ENCODE data around the gene CAMK1. TPM values are rescaled to one million over a fixed set of nuclear protein-coding genes. Genes with fewer than 3 reads are reported as not detected.

CAMK1 gene
- total RNA-seq, 2 experiments from 2014 or later = 0.74 to 1.1 TPM

DNA sequence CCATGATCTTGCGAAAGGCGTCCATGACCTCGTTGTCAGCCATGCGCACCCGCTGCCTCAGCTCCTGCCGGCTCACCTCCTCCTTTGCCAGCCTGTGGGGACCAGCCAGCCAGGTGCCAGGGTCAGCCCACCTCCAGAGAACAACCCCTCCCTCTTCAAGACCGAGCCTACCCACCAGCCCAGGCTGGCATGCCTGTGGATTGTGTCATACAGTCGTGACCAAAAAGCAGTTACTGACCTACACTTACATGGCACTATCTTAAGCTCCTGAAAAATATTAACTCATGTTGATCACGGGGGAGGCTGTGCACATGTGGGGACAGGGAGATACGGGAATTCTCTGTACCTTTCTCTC, 10.7 kb upstream of the CAMK1 start:
- Histone ChIP-seq H3K27me3 (ENCODE audit: control insufficient read depth in 1 of 2, insufficient read depth in 2 of 2, low read length in 2 of 2) (no peaks in the 10 kb centered on the region), H3K9me3 (ENCODE audit: control insufficient read depth in 1 of 2, insufficient read depth in 1 of 2, low read length in 2 of 2) (no peaks in the 10 kb centered on the region), H3K36me3 (ENCODE audit: insufficient read depth, low read length) (peaks cover 44% of the 10 kb centered on the region), H3K4me1 (ENCODE audit: insufficient read depth, low read length) (peaks cover 50% of the 10 kb centered on the region), H3K27ac (ENCODE audit: low read depth in 1 of 2, low read length in 2 of 2) (peak overlapping the region; percentile 42 to 49), H3K4me3 (ENCODE audit: low read length) (no peak overlapping the region)
- peaks cover 55% of the 10 kb centered on the region for H3K4me1 Mint-ChIP-seq (ENCODE audit: low read depth)
- peak overlapping the region; percentile 65 for H3K27ac Mint-ChIP-seq
- H3K9me3 Mint-ChIP-seq = no peaks in the 10 kb centered on the region
- TF ChIP-seq, protein P1, sequence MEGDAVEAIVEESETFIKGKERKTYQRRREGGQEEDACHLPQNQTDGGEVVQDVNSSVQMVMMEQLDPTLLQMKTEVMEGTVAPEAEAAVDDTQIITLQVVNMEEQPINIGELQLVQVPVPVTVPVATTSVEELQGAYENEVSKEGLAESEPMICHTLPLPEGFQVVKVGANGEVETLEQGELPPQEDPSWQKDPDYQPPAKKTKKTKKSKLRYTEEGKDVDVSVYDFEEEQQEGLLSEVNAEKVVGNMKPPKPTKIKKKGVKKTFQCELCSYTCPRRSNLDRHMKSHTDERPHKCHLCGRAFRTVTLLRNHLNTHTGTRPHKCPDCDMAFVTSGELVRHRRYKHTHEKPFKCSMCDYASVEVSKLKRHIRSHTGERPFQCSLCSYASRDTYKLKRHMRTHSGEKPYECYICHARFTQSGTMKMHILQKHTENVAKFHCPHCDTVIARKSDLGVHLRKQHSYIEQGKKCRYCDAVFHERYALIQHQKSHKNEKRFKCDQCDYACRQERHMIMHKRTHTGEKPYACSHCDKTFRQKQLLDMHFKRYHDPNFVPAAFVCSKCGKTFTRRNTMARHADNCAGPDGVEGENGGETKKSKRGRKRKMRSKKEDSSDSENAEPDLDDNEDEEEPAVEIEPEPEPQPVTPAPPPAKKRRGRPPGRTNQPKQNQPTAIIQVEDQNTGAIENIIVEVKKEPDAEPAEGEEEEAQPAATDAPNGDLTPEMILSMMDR (IDR thresholded peaks at IDR 0.05) = no peak
- H3K36me3 Mint-ChIP-seq (ENCODE audit: low read depth) = peaks cover 34% of the 10 kb centered on the region
- intact Hi-C loops (cut with DNase I, micrococcal nuclease) = no loop called here
- CTCF ChIA-PET = interaction anchor here (1.0 kb wide), 1 partner anchor 53 kb away, joined by 4 read pairs; no protein-coding TSS in a partner anchor
- H3K4me3 Mint-ChIP-seq = peak overlapping the region; percentile 38
- DNase-seq (no peak), ATAC-seq (ENCODE audit: poor library complexity) (no peak)
- POLR2A ChIA-PET = interaction anchor here (1.1 to 3.6 kb wide), 3 partner anchors 9 to 13 kb away, joined by 3 to 26 read pairs (median 7); partner anchors contain the start of genes ARPC4, CAMK1 and TADA3
- no peaks in the 10 kb centered on the region for H3K27me3 Mint-ChIP-seq

DNA sequence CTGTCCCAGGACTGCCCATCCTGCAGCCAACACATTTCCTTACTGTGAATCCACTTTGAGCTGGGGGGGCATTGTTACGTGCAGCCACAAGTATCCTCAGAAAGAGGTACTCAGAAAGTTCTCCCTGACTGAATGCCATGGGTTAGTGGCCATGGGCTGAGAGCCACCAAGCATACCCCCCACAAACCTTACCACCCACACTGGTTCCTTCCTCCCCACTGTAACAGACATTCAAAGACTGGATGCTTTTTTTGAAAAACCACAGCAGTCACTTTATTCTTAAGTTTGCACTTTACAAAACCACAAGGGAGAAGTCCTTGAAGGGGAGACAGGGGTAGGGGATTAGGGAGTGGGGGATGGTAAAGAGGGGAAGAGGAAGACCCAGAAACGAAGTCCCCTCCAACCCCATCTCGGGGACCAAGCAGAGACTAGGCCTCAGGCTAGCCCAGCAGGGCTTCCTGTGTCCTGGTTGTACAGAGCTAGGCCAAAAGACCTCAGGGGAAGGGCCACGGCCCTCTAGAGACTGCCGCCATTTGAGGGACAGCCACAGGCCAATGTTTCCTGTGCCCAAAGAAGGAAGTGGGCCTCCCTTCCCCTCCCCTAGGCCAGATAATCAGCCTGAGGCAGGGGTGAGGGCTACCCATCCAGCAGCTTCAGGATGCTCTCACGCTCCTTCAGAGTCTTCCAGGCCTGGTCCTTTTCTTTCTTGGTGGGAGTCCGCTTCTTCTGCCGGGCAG, 10.1 kb upstream of the CAMK1 start:
- H3K27ac Mint-ChIP-seq = peak overlapping the region; percentile 65
- H3K4me3 Mint-ChIP-seq = peak overlapping the region; percentile 38
- peaks cover 53% of the 10 kb centered on the region for H3K4me1 Mint-ChIP-seq (ENCODE audit: low read depth)
- H3K9me3 Mint-ChIP-seq = no peaks in the 10 kb centered on the region
- no peaks in the 10 kb centered on the region for H3K9me3 ChIP-seq (ENCODE audit: control insufficient read depth in 1 of 2, insufficient read depth in 1 of 2, low read length in 2 of 2)
- peaks cover 38% of the 10 kb centered on the region for H3K36me3 ChIP-seq (ENCODE audit: insufficient read depth, low read length)
- peak; percentile 71 for ATAC-seq (ENCODE audit: poor library complexity)
- ChIA-PET CTCF (interaction anchor here (1.0 kb wide), 1 partner anchor 53 kb away, joined by 4 read pairs; no protein-coding TSS in a partner anchor), POLR2A (interaction anchor here (0.6 to 3.6 kb wide), 4 partner anchors 8 to 22 kb away, joined by 3 to 26 read pairs (median 5); partner anchors contain the start of genes ARPC4, CAMK1 and TADA3)
- H3K36me3 Mint-ChIP-seq (ENCODE audit: low read depth) = peaks cover 28% of the 10 kb centered on the region
- H3K27me3 Mint-ChIP-seq = no peaks in the 10 kb centered on the region
- TF ChIP-seq, protein P1 (IDR thresholded peaks at IDR 0.05) = no peak
- H3K4me3 ChIP-seq (ENCODE audit: low read length) = peak overlapping the region; percentile 6
- intact Hi-C loops (cut with DNase I, micrococcal nuclease) = no loop called here
- H3K27me3 ChIP-seq (ENCODE audit: control insufficient read depth in 1 of 2, insufficient read depth in 2 of 2, low read length in 2 of 2) = no peaks in the 10 kb centered on the region
- peaks cover 50% of the 10 kb centered on the region for H3K4me1 ChIP-seq (ENCODE audit: insufficient read depth, low read length)
- peak in 5 of 14 experiments; percentile 30 to 61 (median 38) for DNase-seq
- peak overlapping the region; percentile 42 to 49 for H3K27ac ChIP-seq (ENCODE audit: low read depth in 1 of 2, low read length in 2 of 2)

DNA sequence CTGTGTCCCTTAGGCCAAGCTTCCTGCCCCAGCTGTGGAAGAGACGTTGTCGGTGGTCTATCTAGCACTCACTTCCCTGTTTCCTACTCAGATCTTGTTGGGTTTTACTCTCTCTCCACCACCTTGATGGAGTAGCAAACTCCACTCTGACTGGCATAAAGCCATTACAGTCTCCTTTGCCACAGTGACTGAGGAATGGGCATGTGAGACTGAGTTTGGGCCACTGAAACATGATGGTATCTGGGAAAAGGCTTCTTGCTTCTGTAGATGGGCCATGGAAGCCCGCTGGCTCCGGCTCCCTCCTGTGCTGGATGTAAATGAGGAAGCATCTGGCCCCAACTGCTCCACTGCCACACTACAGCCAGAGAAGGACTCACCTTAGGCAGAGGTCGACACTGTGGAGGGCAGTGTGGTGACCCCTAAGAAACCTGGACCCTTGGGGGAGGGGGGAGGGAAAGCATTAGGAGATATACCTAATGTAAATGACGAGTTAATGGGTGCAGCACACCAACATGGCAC, 9.4 kb upstream of the CAMK1 start:
- peaks cover 53% of the 10 kb centered on the region for H3K4me1 Mint-ChIP-seq (ENCODE audit: low read depth)
- Histone ChIP-seq H3K27ac (ENCODE audit: low read depth in 1 of 2, low read length in 2 of 2) (no peak overlapping the region), H3K4me1 (ENCODE audit: insufficient read depth, low read length) (peaks cover 50% of the 10 kb centered on the region), H3K4me3 (ENCODE audit: low read length) (no peak overlapping the region), H3K9me3 (ENCODE audit: control insufficient read depth in 1 of 2, insufficient read depth in 1 of 2, low read length in 2 of 2) (no peaks in the 10 kb centered on the region), H3K36me3 (ENCODE audit: insufficient read depth, low read length) (peaks cover 31% of the 10 kb centered on the region), H3K27me3 (ENCODE audit: control insufficient read depth in 1 of 2, insufficient read depth in 2 of 2, low read length in 2 of 2) (no peaks in the 10 kb centered on the region)
- TF ChIP-seq, protein P1 (IDR thresholded peaks at IDR 0.05) = no peak
- H3K36me3 Mint-ChIP-seq (ENCODE audit: low read depth) = peaks cover 26% of the 10 kb centered on the region
- POLR2A ChIA-PET = interaction anchor here (1.2 to 1.5 kb wide), 2 partner anchors 14 to 17 kb away, joined by 3 to 4 read pairs; partner anchors contain the start of genes ARPC4 and TADA3
- H3K9me3 Mint-ChIP-seq = no peaks in the 10 kb centered on the region
- CTCF ChIA-PET = no interaction called here
- peak overlapping the region; percentile 65 for H3K27ac Mint-ChIP-seq
- ATAC-seq (ENCODE audit: poor library complexity) (no peak), DNase-seq (no peak)
- no peaks in the 10 kb centered on the region for H3K27me3 Mint-ChIP-seq
- intact Hi-C loops (cut with DNase I, micrococcal nuclease) = no loop called here
- H3K4me3 Mint-ChIP-seq = peak overlapping the region; percentile 21

Measured in CD4-positive, alpha-beta T cell (primary cell).